Dedifferentiated amniotic fluid mesenchymal stem cell (primary cell): Measurements from ENCODE around the gene ANKRD44.
"Not testable (repeated sequence)": the region's sequence is repeated elsewhere in the genome, so short reads cannot be mapped to it uniquely, and the experiment has no call there.

Experiments
- DNase-seq: peaks from one replicate; pipeline ENCODE4 v3.0.0-alpha.2; 2016; ENCODE audit errors: extremely low spot score

The ANKRD44 gene

DNA sequence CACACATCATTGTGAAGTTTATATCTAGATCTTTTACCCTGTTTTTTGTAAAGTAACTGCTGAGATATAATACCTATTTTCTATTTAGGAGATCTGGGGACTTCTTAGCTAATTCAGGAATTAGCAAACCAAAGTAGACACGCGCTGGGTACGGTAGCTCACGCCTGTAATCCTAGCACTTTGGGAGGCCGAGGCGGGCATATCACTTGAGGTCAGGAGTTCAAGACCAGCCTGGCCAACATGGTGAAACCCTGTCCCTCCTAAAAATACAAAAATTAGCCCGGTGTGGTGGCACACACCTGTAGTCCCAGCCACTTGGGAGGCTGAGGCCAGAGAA, 23.0 kb downstream of the ANKRD44 start:
- DNase-seq, result not testable (repeated sequence)

DNA sequence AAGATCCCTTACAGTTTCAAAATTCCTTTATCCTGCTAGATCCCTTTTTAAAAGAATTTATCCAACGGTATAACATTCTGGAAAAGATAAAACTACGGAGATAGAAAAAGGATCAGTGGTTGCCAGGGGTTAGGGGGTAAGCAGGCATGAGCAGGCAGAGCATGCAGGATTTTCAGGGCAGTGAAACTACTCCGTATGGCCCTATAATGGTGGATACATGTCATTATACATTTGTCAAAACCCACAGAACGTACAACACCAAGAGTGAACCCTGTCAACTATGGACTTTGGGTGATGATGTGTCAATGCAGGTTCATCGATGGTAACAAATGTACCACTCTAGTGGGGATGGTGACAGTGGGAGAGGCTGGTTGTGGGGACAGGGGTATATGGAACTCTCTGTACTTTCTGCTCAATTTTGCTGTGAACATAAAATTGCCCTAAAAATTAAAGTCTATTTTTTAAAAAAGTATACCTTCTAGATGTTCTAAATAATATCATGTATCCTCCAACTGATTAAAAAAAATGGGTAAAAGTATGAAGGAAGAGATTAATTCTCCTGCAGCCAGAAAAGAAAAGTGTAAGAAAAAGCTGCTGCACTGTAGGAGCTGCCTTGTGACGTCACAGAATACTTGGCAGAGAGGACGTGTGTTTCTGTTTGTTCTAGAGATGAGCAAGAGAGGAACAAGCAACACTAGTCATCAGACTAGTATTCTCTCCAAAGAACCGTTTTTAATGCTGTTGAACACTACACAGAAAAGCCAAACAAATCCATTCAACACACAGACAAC, 23.6 kb downstream of the ANKRD44 start:
- peak; percentile 89 for DNase-seq

DNA sequence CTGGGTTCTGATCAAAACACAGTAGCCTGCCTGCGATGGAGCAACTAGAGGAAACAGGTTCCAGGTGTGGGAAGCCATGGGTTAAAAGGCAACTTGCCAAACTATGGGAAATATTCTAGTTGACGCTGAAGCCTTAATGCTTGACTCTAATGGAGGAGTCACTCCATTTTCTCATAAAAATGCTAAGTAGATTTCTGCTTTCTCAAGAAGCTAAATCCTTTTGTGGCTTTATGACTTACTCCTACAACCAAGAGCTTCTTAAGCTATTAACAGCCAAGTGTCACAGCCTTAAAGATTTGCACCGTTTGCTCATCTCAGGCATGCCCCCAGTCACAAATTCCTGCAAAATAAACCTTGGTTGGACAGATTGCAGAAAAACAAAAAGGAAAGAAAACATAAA, 25.2 kb downstream of the ANKRD44 start:
- no peak for DNase-seq

DNA sequence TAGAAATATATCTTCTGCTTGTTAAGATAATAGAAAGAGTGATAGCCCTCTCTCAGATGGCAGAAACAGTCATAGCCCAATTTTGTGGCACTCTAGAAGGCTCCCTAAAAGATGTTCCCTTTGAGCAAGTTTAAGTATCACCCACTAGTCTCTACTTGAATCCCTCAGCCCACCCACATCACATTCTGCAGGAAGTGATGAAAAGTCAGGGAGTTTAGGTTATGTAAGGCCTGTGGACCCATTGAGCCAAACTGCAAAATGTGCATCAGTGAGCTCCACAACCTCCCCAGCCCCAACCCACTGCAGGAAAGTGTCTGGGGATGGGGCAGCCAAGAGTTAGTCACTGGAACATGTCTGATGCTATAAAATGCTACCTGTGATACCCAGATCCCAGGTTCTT, 25.6 kb downstream of the ANKRD44 start:
- DNase-seq, result no peak

DNA sequence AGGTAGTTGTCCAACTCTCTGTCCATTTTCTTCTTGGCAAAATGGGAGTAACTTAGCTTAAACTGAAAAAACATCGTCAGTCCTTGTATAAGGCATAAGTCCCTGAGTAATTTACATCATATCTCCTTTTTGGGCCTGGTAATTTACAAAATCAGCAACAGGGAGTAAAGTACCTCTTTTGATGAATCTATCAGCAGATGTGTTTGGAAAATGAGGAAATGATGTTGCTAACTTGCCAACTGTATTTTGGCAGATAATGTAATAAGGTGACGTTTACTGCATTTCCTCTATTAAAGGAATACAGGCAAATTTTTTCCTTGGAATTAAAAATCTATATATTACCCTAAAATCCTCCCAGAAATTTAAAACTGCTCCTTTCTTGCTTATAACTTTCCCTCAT, 29.2 kb downstream of the ANKRD44 start:
- no peak for DNase-seq

DNA sequence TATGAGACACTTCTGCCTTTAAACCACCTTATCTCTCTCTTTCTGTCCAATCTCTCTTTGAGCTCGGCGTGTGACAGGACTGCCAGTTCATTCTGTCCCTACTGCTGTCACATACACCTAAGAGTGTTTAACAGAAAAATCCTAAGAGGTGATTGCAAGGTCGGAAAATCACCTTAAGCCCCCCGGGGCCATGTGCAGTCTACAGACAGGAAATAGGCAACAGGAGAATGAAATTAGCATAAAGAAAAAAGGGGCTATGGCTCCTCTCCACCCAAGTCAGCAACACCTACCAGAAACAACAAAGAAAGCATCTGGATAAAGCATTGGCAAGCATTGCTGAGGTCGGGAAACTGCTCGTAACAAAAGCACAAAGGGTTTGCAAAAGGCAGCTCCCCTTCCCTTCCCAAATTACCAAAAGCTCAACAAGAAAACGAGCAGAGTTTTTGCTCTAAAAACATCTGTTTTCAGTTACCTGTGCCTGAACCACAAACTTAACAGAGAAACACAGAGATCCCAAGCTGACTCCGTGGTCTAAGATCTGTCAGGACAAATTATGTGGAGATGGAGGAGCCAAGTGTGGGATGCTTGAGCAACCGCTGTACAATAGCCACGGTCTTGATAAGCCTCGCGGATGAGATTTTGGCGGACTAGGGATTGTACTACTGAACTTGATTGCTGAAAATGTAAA, 30.4 kb downstream of the ANKRD44 start:
- peak; percentile 48 for DNase-seq

DNA sequence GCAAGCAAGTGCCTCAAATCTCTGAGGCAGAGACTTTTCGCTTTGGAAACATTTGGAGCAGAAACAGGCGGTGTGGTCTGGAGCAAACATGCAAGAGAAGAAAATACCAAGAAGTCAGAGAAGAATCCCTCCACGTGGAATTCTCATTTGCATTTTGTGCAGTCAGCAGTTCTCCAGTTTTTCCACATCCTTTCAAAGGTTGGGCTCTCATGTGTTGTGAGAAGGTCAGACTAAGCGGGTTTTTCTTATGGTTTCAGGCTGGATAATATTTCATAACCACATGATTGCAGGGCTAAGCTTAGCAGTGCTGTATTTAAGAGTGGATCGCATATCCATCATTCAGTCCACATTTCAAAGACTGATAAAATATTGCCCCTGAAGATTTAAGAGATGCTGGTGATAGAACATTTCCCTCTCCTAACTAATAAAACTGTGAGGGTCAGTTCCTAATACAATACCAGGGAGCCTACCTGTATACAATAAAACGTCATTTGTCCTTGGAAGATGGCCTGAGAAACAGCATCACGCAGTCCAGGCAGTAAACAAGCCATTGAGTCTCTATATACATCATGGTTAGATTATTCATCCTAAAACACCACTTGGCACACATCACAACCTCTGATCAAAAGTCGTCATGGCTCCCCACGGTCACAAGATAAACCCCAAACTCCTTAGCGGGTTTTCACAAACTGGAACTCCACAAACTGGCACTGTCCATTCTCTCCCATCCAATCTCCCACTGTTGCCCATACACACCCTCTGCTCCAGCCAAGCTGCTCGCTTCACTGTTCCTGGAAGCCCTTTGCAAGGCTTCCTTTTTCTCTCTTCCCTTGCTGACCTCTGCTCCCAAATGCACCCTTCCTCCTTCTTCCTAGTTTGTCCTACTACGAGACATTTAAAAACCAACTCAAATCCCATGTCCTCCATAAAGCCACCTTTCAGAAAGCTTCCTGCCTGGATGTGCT, 31.5 kb downstream of the ANKRD44 start:
- no peak for DNase-seq

DNA sequence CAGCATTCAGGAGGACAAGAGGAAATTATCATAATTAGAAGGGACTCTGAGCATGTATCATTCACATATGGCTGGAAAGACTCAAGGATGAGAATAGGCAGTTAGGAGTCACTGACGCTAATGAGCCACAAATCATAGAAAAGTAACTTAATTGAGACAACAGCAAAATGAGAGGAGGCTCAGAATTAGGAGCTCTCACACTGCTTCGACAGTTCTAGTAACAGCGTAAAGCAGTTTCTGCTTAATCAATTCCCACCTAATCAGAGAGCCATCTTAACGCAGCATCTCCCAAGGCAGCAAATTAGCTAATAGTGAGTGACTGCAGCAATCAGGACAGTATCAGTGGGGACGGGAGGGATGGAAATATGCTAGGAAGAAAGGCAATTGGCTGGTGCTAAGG, 32.8 kb downstream of the ANKRD44 start:
- no peak for DNase-seq

DNA sequence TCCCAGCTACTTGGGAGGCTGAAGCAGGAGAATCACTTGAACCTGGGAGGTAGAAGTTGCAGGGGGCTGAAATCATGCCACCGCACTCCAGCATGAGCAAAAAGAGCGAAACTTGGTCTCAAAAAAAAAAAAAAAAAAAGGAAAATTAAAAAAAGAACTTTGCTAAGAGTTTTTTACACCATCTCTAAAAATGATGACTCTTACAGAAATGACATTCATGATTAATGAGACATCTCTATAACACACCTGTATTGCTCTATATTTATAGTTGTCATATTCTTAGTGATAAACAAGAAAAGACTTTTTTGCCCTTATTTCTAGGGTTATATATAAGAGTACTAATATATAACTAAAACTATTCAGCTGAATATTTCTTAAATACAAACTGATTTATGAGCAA, 34.4 kb downstream of the ANKRD44 start:
- DNase-seq, result no peak

DNA sequence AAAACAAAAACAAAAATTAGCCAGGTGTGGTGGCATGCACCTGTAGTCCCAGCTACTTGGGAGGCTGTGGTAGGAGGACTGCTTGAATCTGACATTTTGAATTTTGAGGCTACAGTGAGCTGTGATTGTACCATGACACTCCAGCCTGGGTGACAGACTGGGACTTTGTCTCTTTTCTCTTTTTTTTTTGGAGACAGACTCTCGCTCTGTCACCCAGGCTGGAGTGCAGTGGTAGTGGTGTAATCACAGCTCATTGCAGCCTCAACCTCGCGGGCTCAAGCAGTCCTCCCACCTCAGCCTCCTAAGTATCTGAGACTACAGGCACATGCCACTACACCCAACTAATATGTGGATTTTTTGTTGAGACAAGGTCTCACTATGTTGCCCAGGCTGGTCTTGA, 35.6 kb downstream of the ANKRD44 start:
- no peak for DNase-seq

DNA sequence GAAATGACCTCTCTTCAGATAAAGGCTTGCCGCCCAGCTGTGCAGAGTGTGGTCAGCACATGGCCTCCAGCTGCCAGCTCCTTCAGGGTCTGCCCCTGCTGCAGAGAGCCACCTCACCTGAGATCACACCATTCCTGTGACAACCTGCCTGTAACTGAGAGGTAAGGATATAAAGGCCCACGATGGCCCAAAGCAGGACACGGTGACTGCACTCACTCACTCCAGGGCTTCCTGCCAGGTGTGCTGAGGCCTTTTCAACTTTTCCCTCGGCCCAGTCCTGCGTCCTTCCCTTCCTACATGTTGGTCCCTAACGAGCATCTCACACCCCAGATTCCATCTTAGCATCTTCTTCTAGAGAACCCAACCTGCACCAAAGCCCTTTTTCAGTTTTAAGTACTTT, 36.2 kb downstream of the ANKRD44 start:
- no peak for DNase-seq

DNA sequence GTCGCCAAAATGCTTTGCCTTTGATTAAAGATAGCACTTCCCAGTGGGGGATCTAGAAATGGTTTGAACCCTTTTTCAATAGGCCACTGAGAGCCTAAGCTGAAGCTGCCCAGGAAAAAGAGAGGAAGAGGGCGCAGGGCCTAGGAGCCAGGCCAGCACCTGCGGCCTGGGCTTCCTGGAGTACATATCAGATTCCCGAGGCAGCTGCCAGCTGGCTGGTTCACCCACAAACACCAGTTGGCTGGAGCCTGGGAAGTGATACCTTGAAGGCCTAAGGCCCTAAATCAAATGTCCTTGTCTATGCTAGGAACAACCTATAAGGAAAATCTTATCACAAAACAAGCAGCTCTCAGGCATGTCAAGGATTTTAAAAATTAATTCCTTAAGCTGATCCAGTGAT, 37.1 kb downstream of the ANKRD44 start:
- DNase-seq, result no peak

DNA sequence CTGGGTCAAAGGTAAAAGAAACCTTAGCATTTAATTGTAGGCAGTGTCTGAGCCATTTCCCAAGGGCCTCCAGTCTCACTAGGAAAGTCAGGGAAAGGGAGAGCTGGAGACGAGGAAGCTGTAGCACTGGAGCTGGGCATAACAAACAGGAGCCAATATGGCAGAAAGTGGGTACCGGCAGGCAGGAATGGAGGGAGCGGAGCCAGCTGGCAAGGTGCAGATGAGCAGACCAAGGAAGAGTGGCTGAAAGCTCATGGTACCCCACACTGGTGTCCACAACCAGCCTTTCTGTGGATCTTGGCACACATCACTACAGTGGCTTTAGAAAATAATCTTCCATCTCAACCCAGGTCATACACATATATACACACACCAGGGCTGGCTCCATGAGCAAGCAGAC, 40.0 kb downstream of the ANKRD44 start:
- no peak for DNase-seq

DNA sequence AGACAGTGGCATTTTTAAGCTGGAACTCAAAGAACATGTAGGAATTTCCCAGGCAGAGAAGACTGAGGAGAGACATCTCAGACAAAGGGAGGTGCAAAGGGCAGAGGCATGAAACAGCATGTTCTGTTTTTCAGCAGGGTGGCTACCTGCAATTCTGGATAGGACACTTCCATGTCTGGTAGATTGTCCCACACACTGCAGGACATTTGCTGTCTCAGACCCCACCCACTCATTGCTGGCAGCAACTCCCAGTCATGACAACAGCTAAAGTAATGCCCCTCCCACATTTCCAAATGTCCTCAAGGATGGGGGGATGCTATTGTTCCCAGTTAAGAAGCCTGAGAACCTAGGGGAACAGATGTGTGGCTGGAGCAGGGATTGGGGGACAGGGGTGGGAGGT, 40.8 kb downstream of the ANKRD44 start:
- no peak for DNase-seq

DNA sequence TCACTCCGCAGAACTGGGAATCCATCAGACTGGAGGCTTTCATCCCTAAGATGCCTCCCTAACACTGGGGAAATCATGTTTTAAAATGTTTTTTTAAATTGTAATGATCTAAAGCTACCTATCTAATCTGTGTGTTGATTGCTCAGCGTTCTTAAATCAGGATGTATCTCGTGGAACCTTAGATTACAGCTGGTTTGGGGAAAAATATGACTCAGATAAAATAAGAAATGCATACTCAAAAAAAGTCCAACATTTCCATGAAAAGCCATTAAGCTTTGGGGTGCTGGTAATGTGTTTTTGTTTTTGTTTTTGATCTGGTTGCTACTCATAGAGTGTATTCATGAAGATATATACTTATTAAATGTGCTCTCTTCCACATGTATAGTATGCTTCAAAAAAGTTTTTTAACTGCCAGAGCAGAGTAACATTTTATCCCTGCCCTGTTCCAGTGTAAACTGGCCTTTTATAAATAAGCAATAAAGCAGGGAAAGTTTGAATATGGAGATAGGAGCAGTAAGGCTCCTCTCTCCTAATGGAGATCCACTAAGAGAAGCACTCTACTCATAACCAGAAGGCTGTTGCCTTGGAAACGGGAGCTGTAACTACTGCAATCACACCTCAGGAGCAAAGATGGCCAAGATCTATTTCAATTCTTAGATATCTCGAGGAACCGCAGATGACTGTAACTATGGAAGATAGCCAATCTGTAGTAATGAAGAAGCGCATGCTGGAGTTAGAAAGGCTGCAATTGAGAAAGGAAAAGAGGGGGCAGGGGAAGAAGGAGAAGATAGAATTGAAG, 41.6 kb downstream of the ANKRD44 start:
- no peak for DNase-seq

DNA sequence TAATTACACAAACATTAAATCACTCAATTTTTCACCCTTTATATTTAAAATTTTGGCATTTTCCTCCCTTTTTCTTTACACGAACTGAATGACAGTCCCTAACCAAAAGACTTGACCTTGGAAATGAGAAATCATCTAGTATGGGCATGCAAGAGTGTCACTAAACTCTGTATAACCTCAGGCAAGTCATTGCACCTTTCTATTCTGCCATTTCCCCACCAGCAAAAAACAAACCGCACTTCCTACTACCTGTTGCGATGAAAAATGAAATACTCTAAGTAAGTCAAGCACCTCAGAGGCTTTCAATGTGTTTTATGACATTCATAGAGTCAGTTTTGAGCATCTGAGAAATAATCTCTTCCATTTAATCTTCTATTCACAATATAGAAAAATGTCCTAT, 44.1 kb downstream of the ANKRD44 start:
- DNase-seq, result no peak

DNA sequence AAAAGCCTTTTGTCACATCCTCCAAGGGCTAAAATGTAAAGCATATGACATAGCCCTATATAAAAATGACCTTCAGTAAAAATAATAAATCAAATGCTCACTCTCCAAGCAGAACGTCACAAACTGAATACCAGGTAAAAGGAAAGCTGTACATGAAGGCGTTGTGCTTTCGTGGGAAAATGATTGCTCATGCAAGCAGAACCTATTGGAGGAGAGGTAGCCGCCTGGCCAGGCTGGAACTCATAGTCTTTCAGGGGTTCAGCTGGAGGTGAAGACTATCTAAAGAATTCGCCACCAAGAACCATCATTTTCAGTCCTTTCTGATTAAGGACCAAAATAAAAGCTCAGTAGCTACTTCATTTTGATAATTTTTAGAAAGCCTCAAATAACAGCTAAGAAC, 44.7 kb downstream of the ANKRD44 start:
- DNase-seq, result no peak

DNA sequence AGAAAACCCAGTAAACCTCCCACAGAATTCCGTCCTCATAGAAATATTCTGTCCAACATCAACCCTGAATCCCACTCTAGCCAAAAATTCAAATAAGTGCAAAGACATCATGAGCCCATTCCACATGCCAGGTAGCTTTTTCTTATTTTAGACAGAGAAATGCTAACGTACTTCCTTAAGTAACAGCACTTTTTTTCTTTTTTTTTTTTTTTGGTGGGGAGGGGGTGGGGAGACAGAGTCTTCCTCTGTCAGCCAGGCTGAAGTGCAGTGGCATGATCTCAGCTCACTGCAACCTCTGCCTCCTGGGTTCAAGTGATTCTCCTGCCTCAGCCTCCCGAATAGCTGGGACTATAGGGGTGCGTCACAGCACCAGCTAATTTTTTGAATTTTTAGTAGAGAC, 45.5 kb downstream of the ANKRD44 start:
- no peak for DNase-seq

DNA sequence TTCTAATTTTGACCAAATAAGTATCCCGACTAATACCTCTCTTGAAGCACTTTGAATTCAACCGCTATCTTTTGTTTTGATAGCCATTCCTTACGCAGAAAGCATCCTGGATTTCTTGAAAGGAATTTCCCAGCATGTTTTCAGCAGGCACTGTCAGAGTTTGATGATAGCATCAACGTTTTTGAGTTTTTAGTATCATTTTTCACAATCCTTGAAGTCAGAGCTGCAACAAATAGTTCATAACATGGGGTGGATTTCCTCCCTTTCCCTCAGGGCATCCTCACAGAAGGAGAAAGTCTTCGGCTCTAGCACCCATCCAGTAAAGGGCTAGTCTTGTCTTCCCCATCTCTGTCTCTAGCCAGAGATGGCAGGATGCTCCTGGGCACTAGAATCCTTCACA, 46.2 kb downstream of the ANKRD44 start:
- no peak for DNase-seq

DNA sequence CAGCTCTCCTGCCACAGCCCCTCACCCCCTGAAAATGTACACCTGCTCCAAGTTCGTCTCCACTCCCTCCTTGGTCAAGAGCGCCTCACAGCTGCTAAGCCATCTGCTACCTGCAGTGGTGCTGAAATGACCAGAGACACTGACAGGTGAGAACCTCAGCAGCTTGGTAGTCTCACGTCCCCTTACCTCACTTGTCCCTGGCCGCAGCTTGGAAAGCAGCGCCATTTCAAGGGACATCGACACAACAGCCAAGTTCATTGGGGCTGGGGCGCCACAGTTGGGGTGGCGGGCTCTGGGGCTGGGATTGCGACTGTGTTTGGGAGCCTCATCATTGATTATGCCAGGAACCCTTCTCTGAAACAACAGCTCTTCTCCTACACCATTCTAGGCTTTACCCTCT, 47.5 kb downstream of the ANKRD44 start:
- DNase-seq, result no peak

DNA sequence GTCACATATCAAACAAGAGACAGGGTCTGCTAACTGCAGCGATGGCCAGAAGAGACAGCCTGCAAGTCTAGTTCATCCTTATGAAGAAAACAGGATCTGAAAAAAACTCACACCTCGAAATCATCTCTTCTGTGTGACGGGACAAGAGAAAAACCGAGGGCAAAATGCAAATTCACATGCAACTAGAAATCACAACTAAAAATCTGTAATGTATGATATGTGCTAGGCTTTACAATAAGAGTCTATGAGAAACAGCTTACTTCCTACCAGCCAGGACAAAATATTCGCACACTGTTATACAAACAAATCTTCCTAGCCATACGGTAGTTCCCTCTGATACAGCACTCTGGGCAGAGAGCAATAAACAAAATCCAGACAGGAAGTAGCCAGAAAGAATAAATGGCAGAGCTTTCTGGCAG, 48.8 kb downstream of the ANKRD44 start:
- DNase-seq, result no peak
